Colonic mucosa (tissue), 4 donors: Measurements from ENCODE around the gene DIP2C. TPM values are rescaled to one million over a fixed set of nuclear protein-coding genes. Genes with fewer than 3 reads are reported as not detected.
A peak's percentile ranks its signal among the peaks of the same experiment; 100 is the strongest.
"Not testable (repeated sequence)": the region's sequence is repeated elsewhere in the genome, so short reads cannot be mapped to it uniquely, and the experiment has no call there.

ENCODE experiments used
- DNase-seq: peaks from one replicate; pipeline ENCODE4 v3.0.0-alpha.2; 2020
- H3K27ac ChIP-seq: fragments of 200-600 bp; one replicate; pipeline ENCODE4 v1.8.0; 2021
- H3K27me3 ChIP-seq: fragments of 200-600 bp; one replicate; pipeline ENCODE4 v1.8.0; 2021
- H3K36me3 ChIP-seq: fragments of 200-600 bp; one replicate; pipeline ENCODE4 v1.8.0; 2021
- H3K4me1 ChIP-seq: fragments of 200-600 bp; one replicate; pipeline ENCODE4 v1.8.0; 2021; ENCODE audit warnings: mild to moderate bottlenecking
- H3K4me3 ChIP-seq: fragments of 200-600 bp; one replicate; pipeline ENCODE4 v1.8.0; 2021
- H3K9ac ChIP-seq, 2 donors: one replicate each; pipeline ENCODE4 v1.7.0; 2013; ENCODE audit warnings: control low read depth in 2 of 2, low read depth in 2 of 2, low read length in 2 of 2
- H3K9me3 ChIP-seq: fragments of 200-600 bp; one replicate; pipeline ENCODE4 v1.8.0; 2021
- CTCF ChIP-seq: fragments of 200-600 bp; IDR thresholded peaks from one replicate; pipeline ENCODE4 v1.8.0; 2022; ENCODE audit warnings: antibody characterized with exemption, mild to moderate bottlenecking
- intact Hi-C: fragments of 100-400 bp; cut with DNase I; formaldehyde crosslinking; loops from one replicate; pipeline ENCODE4 v1.14.1; 2022
- total RNA-seq, 2 donors: library from RNA; stranded (reverse); fragmentation: NEBNext Ultra II Directional in 1 of 2; extraction: Animal tissue kit (Norgen Biotek cat#: 25700) in 1 of 2; gene quantifications; one replicate each; pipeline ENCODE4 v1.2.1, GENCODE V29; 2021
- donor health status: healthy.
- donor health status: DM: no; HTN: no; CAD: no.
- donor health status: DM: no; HTN: no; CAD: no.

Gene DIP2C
- total RNA-seq, 2 donors from 2014 or later: 7.6 to 11.2 TPM

DNA sequence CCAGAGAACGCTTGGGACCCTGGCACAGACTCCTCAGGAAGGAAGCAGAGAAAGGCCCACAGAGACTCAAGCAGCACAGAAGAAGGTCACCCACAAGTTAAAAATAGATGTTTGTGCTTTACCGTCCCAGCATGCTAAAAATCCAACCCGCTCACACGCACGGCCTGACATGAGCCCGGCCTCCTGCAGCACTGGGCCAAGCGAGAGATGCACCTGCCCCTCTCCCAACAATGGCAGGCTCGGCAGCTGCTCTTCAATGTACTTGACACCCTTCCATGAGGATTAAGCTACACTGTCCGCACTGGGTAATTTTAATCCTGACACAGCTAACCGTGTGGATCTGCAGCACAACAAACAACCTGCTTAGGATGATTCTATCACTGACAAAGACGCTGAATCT lies 9.3 kb downstream of the DIP2C start:
- H3K27ac ChIP-seq: no peak overlapping the region
- H3K36me3 ChIP-seq: no peaks in the 10 kb centered on the region
- H3K27me3 ChIP-seq: no peaks in the 10 kb centered on the region
- H3K4me1 ChIP-seq: no peaks in the 10 kb centered on the region
- DNase-seq: no peak
- no peak for TF ChIP-seq CTCF
- no peaks in the 10 kb centered on the region for H3K9me3 ChIP-seq
- no peak overlapping the region for H3K9ac ChIP-seq
- no peak overlapping the region for H3K4me3 ChIP-seq
- intact Hi-C loops: no loop called here

DNA sequence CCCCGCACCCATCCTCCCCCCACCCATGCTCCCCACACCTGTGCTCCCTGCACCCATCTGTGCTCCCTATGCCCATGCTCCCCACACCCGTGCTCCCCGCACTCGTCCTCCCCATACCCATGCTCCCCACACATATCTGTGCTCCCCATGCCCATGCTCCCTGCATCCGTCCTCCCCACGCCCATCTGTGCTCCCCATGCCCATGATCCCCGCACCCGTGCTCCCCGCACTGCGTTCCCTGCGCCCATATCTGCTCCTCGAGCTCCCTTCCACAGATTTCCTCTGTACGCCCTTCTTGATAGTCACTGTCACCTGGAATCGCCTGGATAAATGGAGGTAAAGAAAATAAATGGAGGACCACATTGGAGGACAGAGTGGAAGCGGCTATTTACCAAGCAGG lies 9.9 kb downstream of the DIP2C start:
- no peak overlapping the region for H3K27ac ChIP-seq
- intact Hi-C loops: no loop called here
- H3K27me3 ChIP-seq: no peaks in the 10 kb centered on the region
- H3K9ac ChIP-seq: no peak overlapping the region
- DNase-seq: no peak
- H3K4me3 ChIP-seq: no peak overlapping the region
- H3K9me3 ChIP-seq: no peaks in the 10 kb centered on the region
- TF ChIP-seq CTCF: no peak
- H3K4me1 ChIP-seq: no peaks in the 10 kb centered on the region
- no peaks in the 10 kb centered on the region for H3K36me3 ChIP-seq

- H3K4me1 ChIP-seq, H3K27me3 ChIP-seq, H3K36me3 ChIP-seq, DNase-seq, intact Hi-C loops, H3K9ac ChIP-seq, H3K27ac ChIP-seq, H3K4me3 ChIP-seq, H3K9me3 ChIP-seq: not testable (repeated sequence)
Observed at GRCh38 chr10:678662-679005, 10.8 kb downstream of the DIP2C start.

DNA sequence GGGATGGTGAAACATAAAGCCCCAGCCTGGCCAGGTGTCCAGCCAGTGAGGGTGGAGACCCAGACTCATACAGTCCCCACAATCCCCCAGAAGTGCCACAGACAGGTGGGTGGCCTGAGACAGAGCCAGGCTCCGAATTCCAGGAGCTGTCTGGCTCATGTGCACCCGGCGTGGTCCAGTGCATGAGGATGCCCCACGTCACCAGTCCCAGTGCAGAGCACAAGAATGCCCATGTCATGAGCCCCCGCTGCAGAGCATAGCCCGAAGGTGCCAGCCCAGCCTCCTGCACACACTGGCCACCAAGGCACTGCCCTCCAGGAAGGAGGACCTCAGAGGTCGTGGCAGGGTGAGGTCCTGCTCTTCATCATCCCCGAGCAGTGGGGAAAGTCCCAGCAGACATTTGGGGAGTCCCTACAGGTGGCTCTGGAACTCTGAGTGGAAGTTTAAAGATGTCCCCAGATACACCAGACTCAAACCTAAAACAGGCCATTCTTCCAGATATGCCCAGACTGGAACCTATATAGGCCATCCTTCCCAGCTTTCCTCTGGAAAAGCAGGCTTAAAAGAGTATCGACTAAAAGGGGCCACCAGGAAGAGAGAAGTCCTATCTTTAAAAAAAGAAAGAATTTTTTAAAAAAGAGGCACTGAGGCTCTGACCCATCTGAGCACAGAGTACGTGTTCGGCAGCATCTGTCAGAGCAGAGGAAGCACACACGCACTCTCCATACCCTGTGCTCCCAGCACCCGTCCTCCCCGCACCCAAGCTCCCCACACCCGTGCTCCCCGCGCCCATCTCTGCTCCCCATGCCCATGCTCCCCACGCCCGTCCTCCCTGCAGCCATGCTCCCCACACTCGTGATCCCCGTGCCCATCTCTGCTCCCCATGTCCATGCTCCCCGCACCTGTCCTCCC lies 11.5 kb downstream of the DIP2C start:
- no peak overlapping the region for H3K4me3 ChIP-seq
- intact Hi-C loops: no loop called here
- no peaks in the 10 kb centered on the region for H3K9me3 ChIP-seq
- H3K27ac ChIP-seq: no peak overlapping the region
- H3K9ac ChIP-seq: no peak overlapping the region
- DNase-seq: peak; percentile 13
- no peak for TF ChIP-seq CTCF
- no peaks in the 10 kb centered on the region for H3K27me3 ChIP-seq
- no peaks in the 10 kb centered on the region for H3K36me3 ChIP-seq
- no peaks in the 10 kb centered on the region for H3K4me1 ChIP-seq

- H3K4me3 ChIP-seq: no peak overlapping the region
- H3K27ac ChIP-seq: no peak overlapping the region
- no peaks in the 10 kb centered on the region for H3K27me3 ChIP-seq
- H3K9ac ChIP-seq: no peak overlapping the region
- no peaks in the 10 kb centered on the region for H3K36me3 ChIP-seq
- H3K4me1 ChIP-seq: no peaks in the 10 kb centered on the region
- H3K9me3 ChIP-seq: no peaks in the 10 kb centered on the region
- no peak for TF ChIP-seq CTCF
- no peak for DNase-seq
- intact Hi-C loops: no loop called here
Observed at GRCh38 chr10:677038-677437, 12.4 kb downstream of the DIP2C start.

DNA sequence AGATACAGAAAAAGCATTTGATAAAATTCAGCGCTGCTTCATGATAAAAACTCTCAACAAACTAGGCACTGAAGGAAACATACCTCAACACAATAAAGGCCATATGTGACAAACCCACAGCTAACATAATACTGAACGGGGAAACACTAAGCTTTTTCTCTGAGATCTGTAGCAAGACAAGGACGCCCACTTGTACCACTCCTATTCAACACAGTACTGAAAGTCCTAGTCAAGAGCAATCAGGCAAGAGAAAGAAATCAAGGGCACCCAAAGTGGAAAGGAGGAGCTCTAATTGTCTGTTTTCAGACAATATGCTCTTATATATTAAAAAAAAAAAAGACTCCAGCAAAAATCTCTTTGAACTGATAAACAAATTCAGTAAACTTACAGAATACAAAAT lies 13.3 kb downstream of the DIP2C start:
- intact Hi-C loops: no loop called here
- Histone ChIP-seq H3K36me3 (no peaks in the 10 kb centered on the region), H3K9me3 (no peaks in the 10 kb centered on the region), H3K9ac (no peak overlapping the region), H3K27ac (no peak overlapping the region), H3K27me3 (no peaks in the 10 kb centered on the region), H3K4me3 (no peak overlapping the region), H3K4me1 (no peaks in the 10 kb centered on the region)
- no peak for DNase-seq
- TF ChIP-seq CTCF: no peak
